HG03045 (cell line): ENCODE data around the gene DCP1B.

ENCODE experiments used
- ATAC-seq: cut with Tn5 transposase; IDR thresholded peaks from one replicate; pipeline ENCODE4 v1.9.1; 2021; ENCODE audit warnings: mild to moderate bottlenecking, moderate library complexity; ENCODE audit not compliant: unreplicated experiment

The DCP1B gene

DNA sequence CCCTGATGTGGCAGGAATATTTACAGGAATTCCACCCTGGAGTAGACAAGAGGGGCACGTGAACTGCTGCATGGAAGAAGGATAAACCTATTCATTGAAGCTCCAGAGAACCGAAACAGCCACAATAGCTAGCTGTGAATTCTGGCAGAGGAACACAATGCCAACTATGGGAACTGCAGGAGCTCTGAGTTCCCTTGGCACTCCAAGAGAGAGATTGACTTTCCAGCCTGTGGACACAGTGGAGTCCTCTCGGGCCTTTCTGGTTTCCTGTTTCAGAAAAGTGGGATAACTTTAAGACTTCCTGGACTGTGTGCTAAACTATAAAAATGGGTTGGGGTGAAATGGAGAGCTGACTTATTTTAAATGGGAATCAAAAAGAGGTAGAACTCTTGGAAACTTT lies 97.7 kb downstream of the DCP1B start:
- ATAC-seq = no peak

DNA sequence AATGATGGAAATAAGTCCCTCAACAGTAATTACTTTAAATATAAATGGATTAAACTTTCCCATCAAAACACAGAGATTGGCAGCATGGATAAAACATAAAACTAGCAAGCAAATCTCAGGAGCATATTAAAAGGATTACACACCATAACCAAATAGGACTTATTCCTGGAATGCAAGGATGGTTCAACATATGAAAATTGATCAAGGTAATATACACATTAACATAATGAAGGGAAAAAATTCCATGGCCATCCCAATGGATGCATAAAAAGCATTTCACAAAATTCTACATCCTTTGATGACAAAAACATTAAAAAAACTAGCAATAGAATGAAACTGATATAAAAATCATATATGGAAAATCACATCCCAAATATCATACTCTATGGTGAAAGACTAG lies 99.4 kb downstream of the DCP1B start:
- no peak for ATAC-seq

DNA sequence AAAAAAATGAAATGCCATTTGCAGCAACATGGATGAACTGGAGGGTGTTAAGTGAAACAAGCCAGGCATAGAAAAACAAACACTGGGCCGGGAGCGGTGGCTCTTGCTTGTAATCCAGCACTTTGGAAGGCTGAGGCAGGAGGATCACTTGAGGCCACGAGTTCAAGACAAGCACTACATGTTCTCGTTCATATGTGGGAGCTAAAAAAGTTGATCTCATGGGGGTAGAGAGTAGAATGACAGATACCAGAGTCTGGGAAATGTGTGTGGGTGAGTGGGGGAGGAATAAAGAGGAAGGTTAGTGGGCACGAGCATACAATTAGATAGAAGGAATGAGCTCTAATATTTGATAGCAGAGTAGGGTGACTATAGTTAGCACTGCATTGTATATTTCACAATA lies 107.3 kb downstream of the DCP1B start:
- no peak for ATAC-seq
